ENCODE data around the gene LSP1. TPM values are rescaled to one million over a fixed set of nuclear protein-coding genes. Genes with fewer than 3 reads are reported as not detected.

Gene LSP1
- total and polyA plus RNA-seq, 2 of the 13 experiments (the other 11 are each of a cell fraction or from before 2014, with no cell fraction given) = 0.59 to 1.00 TPM

DNA sequence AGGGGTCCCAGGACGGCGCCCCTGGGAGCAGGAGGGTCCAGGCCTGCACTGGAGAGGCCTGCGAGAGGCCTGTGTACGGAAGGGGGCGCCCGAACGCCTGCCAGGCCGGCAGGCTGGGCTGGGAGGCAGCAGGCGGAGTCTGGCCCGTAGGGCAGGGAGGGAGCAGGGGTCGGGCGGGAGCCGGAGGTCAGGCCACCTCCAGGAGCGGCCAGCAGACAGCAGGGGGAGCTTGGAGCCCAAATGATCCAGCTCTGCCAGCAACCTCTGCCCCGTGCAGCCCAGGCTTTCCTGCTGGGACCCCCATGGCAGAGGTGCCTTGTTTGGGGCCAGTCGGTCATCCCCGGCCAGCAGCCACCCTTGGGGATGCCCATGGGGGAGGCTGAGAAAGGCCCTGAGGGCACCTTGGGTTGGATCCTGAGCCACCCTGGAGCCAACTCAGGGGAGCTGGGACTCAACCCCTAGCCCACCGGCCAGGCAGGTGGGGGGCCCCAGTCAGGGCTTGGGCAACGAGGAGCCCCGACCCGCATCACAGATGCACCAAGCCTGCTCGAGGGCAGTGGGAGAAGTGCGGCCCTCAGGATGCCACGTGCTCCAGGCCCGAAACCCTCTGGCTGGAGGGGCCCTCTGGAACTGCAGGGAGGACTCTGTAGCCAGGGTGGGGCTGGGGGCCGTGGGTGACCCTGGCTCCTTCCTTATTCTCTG is 27.7 kb upstream of the LSP1 start (continued):
- TF ChIP-seq, protein P1, sequence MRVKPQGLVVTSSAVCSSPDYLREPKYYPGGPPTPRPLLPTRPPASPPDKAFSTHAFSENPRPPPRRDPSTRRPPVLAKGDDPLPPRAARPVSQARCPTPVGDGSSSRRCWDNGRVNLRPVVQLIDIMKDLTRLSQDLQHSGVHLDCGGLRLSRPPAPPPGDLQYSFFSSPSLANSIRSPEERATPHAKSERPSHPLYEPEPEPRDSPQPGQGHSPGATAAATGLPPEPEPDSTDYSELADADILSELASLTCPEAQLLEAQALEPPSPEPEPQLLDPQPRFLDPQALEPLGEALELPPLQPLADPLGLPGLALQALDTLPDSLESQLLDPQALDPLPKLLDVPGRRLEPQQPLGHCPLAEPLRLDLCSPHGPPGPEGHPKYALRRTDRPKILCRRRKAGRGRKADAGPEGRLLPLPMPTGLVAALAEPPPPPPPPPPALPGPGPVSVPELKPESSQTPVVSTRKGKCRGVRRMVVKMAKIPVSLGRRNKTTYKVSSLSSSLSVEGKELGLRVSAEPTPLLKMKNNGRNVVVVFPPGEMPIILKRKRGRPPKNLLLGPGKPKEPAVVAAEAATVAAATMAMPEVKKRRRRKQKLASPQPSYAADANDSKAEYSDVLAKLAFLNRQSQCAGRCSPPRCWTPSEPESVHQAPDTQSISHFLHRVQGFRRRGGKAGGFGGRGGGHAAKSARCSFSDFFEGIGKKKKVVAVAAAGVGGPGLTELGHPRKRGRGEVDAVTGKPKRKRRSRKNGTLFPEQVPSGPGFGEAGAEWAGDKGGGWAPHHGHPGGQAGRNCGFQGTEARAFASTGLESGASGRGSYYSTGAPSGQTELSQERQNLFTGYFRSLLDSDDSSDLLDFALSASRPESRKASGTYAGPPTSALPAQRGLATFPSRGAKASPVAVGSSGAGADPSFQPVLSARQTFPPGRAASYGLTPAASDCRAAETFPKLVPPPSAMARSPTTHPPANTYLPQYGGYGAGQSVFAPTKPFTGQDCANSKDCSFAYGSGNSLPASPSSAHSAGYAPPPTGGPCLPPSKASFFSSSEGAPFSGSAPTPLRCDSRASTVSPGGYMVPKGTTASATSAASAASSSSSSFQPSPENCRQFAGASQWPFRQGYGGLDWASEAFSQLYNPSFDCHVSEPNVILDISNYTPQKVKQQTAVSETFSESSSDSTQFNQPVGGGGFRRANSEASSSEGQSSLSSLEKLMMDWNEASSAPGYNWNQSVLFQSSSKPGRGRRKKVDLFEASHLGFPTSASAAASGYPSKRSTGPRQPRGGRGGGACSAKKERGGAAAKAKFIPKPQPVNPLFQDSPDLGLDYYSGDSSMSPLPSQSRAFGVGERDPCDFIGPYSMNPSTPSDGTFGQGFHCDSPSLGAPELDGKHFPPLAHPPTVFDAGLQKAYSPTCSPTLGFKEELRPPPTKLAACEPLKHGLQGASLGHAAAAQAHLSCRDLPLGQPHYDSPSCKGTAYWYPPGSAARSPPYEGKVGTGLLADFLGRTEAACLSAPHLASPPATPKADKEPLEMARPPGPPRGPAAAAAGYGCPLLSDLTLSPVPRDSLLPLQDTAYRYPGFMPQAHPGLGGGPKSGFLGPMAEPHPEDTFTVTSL (CRISPR knock-in tag; IDR thresholded peaks at IDR 0.05; ENCODE audit: borderline replicate concordance) = no peak
- peak; percentile 28 for TF ChIP-seq ZNF883 (CRISPR knock-in tag; IDR thresholded peaks at IDR 0.05; ENCODE audit: not compliant biosample characterization)
- TF ChIP-seq FIP1L1 (IDR thresholded peaks at IDR 0.05; ENCODE audit: borderline replicate concordance, insufficient read depth, low read depth, low read length) = no peak
- no peak for TF ChIP-seq FOXM1 (CRISPR knock-in tag; IDR thresholded peaks at IDR 0.05)
- no peak for TF ChIP-seq CEBPG (CRISPR knock-in tag; IDR thresholded peaks at IDR 0.05)
- TF ChIP-seq JUND (CRISPR knock-in tag; IDR thresholded peaks at IDR 0.05) = 0 out of 2 replicates have a peak, but pooled peaks have one; percentile 58
- TF ChIP-seq ZNF10 (CRISPR knock-in tag; IDR thresholded peaks at IDR 0.05; ENCODE audit: borderline replicate concordance, low read depth) = no peak
- no peak for TF ChIP-seq AHR (CRISPR knock-in tag; IDR thresholded peaks at IDR 0.05)
- peak; percentile 41; the same call in 1 of the 2 replicates for TF ChIP-seq SAP130 (CRISPR knock-in tag; IDR thresholded peaks at IDR 0.05; ENCODE audit: low read depth)
- TF ChIP-seq SCMH1 (CRISPR knock-in tag; IDR thresholded peaks at IDR 0.05; ENCODE audit: borderline replicate concordance) = no peak
- no peak for TF ChIP-seq ZNF282 (IDR thresholded peaks at IDR 0.05; ENCODE audit: partially characterized antibody)
- TF ChIP-seq, protein P2, sequence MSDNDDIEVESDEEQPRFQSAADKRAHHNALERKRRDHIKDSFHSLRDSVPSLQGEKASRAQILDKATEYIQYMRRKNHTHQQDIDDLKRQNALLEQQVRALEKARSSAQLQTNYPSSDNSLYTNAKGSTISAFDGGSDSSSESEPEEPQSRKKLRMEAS (IDR thresholded peaks at IDR 0.05) = peak; percentile 57; the same call in 1 of the 2 replicates
- TF ChIP-seq, protein P3, sequence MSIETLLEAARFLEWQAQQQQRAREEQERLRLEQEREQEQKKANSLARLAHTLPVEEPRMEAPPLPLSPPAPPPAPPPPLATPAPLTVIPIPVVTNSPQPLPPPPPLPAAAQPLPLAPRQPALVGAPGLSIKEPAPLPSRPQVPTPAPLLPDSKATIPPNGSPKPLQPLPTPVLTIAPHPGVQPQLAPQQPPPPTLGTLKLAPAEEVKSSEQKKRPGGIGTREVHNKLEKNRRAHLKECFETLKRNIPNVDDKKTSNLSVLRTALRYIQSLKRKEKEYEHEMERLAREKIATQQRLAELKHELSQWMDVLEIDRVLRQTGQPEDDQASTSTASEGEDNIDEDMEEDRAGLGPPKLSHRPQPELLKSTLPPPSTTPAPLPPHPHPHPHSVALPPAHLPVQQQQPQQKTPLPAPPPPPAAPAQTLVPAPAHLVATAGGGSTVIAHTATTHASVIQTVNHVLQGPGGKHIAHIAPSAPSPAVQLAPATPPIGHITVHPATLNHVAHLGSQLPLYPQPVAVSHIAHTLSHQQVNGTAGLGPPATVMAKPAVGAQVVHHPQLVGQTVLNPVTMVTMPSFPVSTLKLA (IDR thresholded peaks at IDR 0.05) = no peak
- TF ChIP-seq RFX1 (IDR thresholded peaks at IDR 0.05) = no peak
- TF ChIP-seq, protein P4, sequence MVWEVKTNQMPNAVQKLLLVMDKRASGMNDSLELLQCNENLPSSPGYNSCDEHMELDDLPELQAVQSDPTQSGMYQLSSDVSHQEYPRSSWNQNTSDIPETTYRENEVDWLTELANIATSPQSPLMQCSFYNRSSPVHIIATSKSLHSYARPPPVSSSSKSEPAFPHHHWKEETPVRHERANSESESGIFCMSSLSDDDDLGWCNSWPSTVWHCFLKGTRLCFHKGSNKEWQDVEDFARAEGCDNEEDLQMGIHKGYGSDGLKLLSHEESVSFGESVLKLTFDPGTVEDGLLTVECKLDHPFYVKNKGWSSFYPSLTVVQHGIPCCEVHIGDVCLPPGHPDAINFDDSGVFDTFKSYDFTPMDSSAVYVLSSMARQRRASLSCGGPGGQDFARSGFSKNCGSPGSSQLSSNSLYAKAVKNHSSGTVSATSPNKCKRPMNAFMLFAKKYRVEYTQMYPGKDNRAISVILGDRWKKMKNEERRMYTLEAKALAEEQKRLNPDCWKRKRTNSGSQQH (CRISPR knock-in tag; IDR thresholded peaks at IDR 0.05; ENCODE audit: low read depth) = no peak
- TF ChIP-seq MIXL1 (CRISPR knock-in tag; IDR thresholded peaks at IDR 0.05) = 0 out of 2 replicates have a peak, but pooled peaks have one; percentile 48
- peak; percentile 41 for TF ChIP-seq HNRNPK (IDR thresholded peaks at IDR 0.05; ENCODE audit: low read depth, low read length, poor library complexity, severe bottlenecking)
- TF ChIP-seq, protein P5, sequence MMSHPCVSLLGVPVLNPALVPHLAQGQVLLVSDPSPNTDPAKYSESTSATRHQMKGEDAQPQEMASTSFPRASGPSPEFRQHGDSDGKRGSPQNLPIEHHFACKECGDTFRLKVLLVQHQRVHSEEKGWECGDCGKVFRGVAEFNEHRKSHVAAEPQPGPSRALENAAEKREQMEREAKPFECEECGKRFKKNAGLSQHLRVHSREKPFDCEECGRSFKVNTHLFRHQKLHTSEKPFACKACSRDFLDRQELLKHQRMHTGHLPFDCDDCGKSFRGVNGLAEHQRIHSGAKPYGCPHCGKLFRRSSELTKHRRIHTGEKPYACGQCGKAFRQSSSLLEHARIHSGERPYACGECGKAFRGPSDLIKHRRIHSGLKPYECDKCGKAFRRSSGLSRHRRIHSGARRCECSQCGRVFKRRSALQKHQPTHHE (CRISPR knock-in tag; IDR thresholded peaks at IDR 0.05; ENCODE audit: borderline replicate concordance) = 0 out of 2 replicates have a peak, but pooled peaks have one; percentile 76
- no peak for TF ChIP-seq EEA1 (CRISPR knock-in tag; IDR thresholded peaks at IDR 0.05; ENCODE audit: borderline replicate concordance)

Measured in HepG2 (cell line).